Calu3 (cell line): ENCODE results near the gene EIF2D. TPM values are rescaled to one million over a fixed set of nuclear protein-coding genes. Genes with fewer than 3 reads are reported as not detected.

Source experiments
- BruUV-seq: library from RNA; stranded (reverse); fragments of 400-500 nt; replicated peaks from 2 replicates; lab custom pipeline; 2021; lab: Mats Ljungman, UMichigan
- CTCF ChIA-PET: fragments of 300-600 bp; sonication (Branson Sonifier 250); formaldehyde crosslinking; loops from one replicate; lab custom pipeline; 2022; ENCODE audit warnings: antibody characterized with exemption; lab: Charles Lee
- DNase-seq: peaks from one replicate; pipeline ENCODE4 v3.0.0; 2022
- H3K27ac Mint-ChIP-seq: one replicate; pipeline ENCODE4 v1.8.0; 2022; ENCODE audit warnings: mixed read lengths; ENCODE audit not compliant: unreplicated experiment
- H3K27me3 Mint-ChIP-seq: one replicate; pipeline ENCODE4 v1.8.0; 2022; ENCODE audit warnings: mixed read lengths; ENCODE audit not compliant: unreplicated experiment
- H3K36me3 Mint-ChIP-seq: one replicate; pipeline ENCODE4 v1.8.0; 2022; ENCODE audit warnings: mild to moderate bottlenecking, moderate library complexity, mixed read lengths; ENCODE audit not compliant: insufficient read depth, unreplicated experiment
- H3K4me1 Mint-ChIP-seq: one replicate; pipeline ENCODE4 v1.8.0; 2022; ENCODE audit warnings: mild to moderate bottlenecking, low read depth, mixed read lengths; ENCODE audit not compliant: unreplicated experiment
- H3K4me3 Mint-ChIP-seq: one replicate; pipeline ENCODE4 v1.8.0; 2022; ENCODE audit warnings: mild to moderate bottlenecking, low read depth, moderate library complexity, mixed read lengths; ENCODE audit not compliant: unreplicated experiment
- H3K9me3 Mint-ChIP-seq: one replicate; pipeline ENCODE4 v1.8.0; 2022; ENCODE audit warnings: low read depth, mixed read lengths; ENCODE audit not compliant: unreplicated experiment
- intact Hi-C: fragments of 100-400 bp; cut with micrococcal nuclease; formaldehyde crosslinking; loops from one replicate; pipeline ENCODE4 v1.10.0; 2022; ENCODE audit not compliant: unreplicated experiment
- total RNA-seq: library from RNA; stranded (reverse); gene quantifications from 2 replicates; pipeline ENCODE4 v1.2.3, GENCODE V29; 2022
- TF ChIP-seq, protein P1 (sequence below): fragments of 200-600 bp; IDR thresholded peaks from one replicate; pipeline ENCODE4 v1.8.0; 2022; ENCODE audit warnings: antibody characterized with exemption; ENCODE audit not compliant: unreplicated experiment

Gene EIF2D
- total RNA-seq, 1 experiment from 2014 or later, result 45.1 TPM

DNA sequence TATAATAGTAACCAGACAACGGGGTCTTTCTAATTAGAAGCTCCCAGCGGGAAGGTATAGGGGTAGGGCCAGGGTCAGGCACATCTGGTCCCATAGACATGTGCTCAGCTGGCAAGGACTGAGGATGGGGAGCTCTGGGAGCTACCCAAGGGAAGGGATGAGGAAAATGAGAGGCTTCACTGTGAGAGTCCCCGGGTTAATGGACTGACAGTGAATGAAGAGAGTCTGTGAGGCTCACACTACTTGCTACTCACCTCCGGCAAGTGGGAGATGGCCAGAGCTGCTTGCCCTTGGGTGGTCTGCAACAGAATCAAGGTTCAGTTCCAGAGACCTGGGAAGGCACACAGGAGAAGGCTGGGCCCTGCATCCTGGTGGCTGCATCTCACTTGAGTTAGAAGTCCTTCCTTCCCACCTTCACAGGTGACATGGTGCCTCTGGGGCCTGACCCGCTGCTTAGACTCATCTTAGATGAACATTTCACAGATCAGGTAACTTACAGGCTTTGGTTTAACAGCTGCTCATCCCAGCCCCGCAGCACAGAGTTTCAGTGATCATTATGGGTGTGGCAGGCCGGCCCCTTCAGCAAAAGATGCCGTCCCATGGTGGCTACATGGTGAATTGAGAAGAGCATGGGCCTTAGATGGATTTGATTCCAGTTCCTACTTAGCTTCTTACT lies 31.7 kb downstream of the EIF2D start:
- no peak for DNase-seq
- H3K27me3 Mint-ChIP-seq, result peaks cover 11% of the 10 kb centered on the region
- peaks cover 5% of the 10 kb centered on the region for H3K36me3 Mint-ChIP-seq
- no peak overlapping the region for H3K27ac Mint-ChIP-seq
- intact Hi-C loops, result loop anchor here (5.0 kb wide), 1 partner anchor 103 kb away; no protein-coding TSS in a partner anchor
- CTCF ChIA-PET, result no interaction called here
- TF ChIP-seq, protein P1, sequence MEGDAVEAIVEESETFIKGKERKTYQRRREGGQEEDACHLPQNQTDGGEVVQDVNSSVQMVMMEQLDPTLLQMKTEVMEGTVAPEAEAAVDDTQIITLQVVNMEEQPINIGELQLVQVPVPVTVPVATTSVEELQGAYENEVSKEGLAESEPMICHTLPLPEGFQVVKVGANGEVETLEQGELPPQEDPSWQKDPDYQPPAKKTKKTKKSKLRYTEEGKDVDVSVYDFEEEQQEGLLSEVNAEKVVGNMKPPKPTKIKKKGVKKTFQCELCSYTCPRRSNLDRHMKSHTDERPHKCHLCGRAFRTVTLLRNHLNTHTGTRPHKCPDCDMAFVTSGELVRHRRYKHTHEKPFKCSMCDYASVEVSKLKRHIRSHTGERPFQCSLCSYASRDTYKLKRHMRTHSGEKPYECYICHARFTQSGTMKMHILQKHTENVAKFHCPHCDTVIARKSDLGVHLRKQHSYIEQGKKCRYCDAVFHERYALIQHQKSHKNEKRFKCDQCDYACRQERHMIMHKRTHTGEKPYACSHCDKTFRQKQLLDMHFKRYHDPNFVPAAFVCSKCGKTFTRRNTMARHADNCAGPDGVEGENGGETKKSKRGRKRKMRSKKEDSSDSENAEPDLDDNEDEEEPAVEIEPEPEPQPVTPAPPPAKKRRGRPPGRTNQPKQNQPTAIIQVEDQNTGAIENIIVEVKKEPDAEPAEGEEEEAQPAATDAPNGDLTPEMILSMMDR, result no peak
- H3K4me1 Mint-ChIP-seq, result no peaks in the 10 kb centered on the region
- no peak overlapping the region for H3K4me3 Mint-ChIP-seq
- H3K9me3 Mint-ChIP-seq, result no peaks in the 10 kb centered on the region
- no TSS peak for BruUV-seq

GRCh38 chr1:206579747-206580437 lies 32.4 kb downstream of the EIF2D start:
- Mint-ChIP-seq H3K36me3 (peaks cover 5% of the 10 kb centered on the region), H3K4me3 (no peak overlapping the region), H3K4me1 (no peaks in the 10 kb centered on the region), H3K27ac (no peak overlapping the region), H3K27me3 (peaks cover 11% of the 10 kb centered on the region), H3K9me3 (no peaks in the 10 kb centered on the region)
- intact Hi-C loops, result loop anchor here (5.0 kb wide), 1 partner anchor 103 kb away; no protein-coding TSS in a partner anchor
- TF ChIP-seq, protein P1, result no peak
- BruUV-seq, result no TSS peak
- DNase-seq, result no peak
- CTCF ChIA-PET, result no interaction called here

- BruUV-seq, result no TSS peak
- peaks cover 5% of the 10 kb centered on the region for H3K36me3 Mint-ChIP-seq
- peaks cover 10% of the 10 kb centered on the region for H3K27me3 Mint-ChIP-seq
- H3K4me3 Mint-ChIP-seq, result no peak overlapping the region
- no peaks in the 10 kb centered on the region for H3K4me1 Mint-ChIP-seq
- no peak overlapping the region for H3K27ac Mint-ChIP-seq
- CTCF ChIA-PET, result interaction anchor here (1.6 kb wide), 1 partner anchor 100 kb away, joined by 4 read pairs; no protein-coding TSS in a partner anchor
- no peak for DNase-seq
- intact Hi-C loops, result no loop called here
- no peaks in the 10 kb centered on the region for H3K9me3 Mint-ChIP-seq
- TF ChIP-seq, protein P1, result no peak
Observed at GRCh38 chr1:206578978-206579374, 33.3 kb downstream of the EIF2D start.

GRCh38 chr1:206578068-206578977 lies 33.9 kb downstream of the EIF2D start:
- H3K27me3 Mint-ChIP-seq, result peaks cover 4% of the 10 kb centered on the region
- no peak for DNase-seq
- CTCF ChIA-PET, result interaction anchor here (1.6 kb wide), 1 partner anchor 99 kb away, joined by 4 read pairs; no protein-coding TSS in a partner anchor
- no peaks in the 10 kb centered on the region for H3K4me1 Mint-ChIP-seq
- no peaks in the 10 kb centered on the region for H3K9me3 Mint-ChIP-seq
- BruUV-seq, result no TSS peak
- intact Hi-C loops, result no loop called here
- TF ChIP-seq, protein P1, result no peak
- H3K4me3 Mint-ChIP-seq, result no peak overlapping the region
- H3K27ac Mint-ChIP-seq, result no peak overlapping the region
- H3K36me3 Mint-ChIP-seq, result peaks cover 1% of the 10 kb centered on the region
